ENCODE results near the gene ZNF496.

DNA sequence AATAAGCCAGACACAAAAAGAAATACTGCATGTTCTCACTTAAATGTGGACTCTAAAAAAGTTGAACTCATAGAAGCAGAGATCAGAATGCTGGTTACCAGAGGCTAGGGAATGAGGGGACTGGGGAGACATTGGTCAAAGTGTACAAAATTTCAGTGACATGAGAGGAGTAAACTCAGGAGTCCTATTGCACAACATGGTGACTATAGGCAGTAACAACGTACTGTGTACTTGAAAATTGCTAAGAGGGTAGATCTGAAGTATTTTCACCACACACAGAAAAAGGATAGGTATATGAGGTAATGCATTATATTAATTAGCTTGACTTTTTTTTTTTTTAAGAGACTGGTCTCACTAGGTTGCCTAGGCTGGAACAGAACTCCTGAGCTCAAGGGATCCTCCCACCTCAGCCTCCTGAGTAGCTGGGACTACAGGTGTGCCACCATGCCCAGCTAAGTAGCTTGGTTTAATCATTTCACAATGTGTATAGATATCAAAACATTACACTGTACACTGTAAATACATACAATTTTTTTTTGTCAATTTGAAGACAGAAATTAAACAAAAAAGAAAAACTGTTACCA, 7.4 kb downstream of the ZNF496 start:
- TF ChIP-seq, protein P1, sequence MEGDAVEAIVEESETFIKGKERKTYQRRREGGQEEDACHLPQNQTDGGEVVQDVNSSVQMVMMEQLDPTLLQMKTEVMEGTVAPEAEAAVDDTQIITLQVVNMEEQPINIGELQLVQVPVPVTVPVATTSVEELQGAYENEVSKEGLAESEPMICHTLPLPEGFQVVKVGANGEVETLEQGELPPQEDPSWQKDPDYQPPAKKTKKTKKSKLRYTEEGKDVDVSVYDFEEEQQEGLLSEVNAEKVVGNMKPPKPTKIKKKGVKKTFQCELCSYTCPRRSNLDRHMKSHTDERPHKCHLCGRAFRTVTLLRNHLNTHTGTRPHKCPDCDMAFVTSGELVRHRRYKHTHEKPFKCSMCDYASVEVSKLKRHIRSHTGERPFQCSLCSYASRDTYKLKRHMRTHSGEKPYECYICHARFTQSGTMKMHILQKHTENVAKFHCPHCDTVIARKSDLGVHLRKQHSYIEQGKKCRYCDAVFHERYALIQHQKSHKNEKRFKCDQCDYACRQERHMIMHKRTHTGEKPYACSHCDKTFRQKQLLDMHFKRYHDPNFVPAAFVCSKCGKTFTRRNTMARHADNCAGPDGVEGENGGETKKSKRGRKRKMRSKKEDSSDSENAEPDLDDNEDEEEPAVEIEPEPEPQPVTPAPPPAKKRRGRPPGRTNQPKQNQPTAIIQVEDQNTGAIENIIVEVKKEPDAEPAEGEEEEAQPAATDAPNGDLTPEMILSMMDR (IDR thresholded peaks at IDR 0.05) = no peak
- no peak for TF ChIP-seq POLR2A (IDR thresholded peaks at IDR 0.05)
